ENCODE results near the gene RGS3. TPM values are rescaled to one million over a fixed set of nuclear protein-coding genes. Genes with fewer than 3 reads are reported as not detected.

Gene RGS3
- total RNA-seq, 1 experiment from 2014 or later, result 71.1 TPM

- Mint-ChIP-seq H3K27me3 (ENCODE audit: insufficient read depth, unreplicated experiment) (no peaks in the 10 kb centered on the region), H3K27ac (ENCODE audit: unreplicated experiment) (peak overlapping the region; percentile 79), H3K4me1 (ENCODE audit: low read depth, unreplicated experiment) (peaks cover 22% of the 10 kb centered on the region), H3K4me3 (ENCODE audit: unreplicated experiment) (no peak overlapping the region), H3K9me3 (ENCODE audit: unreplicated experiment) (no peaks in the 10 kb centered on the region), H3K36me3 (ENCODE audit: insufficient read depth, unreplicated experiment) (peaks cover 7% of the 10 kb centered on the region)
- CTCF ChIA-PET, result interaction anchor here (4.1 kb wide), 1 partner anchor 10 kb away, joined by 26 read pairs; no protein-coding TSS in a partner anchor
- Histone ChIP-seq H3K36me3 (ENCODE audit: control insufficient read depth, insufficient read depth, low read length) (no peaks in the 10 kb centered on the region), H3K4me3 (ENCODE audit: low read depth, low read length) (no peak overlapping the region), H3K9me3 (no peaks in the 10 kb centered on the region), H3K4me1 (peaks cover 17% of the 10 kb centered on the region), H3K27me3 (replicated peaks; ENCODE audit: control insufficient read depth, insufficient read depth, low read length) (no peaks in the 10 kb centered on the region)
- no TSS peak for BruUV-seq (replicated peaks)
- intact Hi-C loops (cut with micrococcal nuclease; ENCODE audit: unreplicated experiment), result no loop called here
- no peak for TF ChIP-seq CTCF (IDR thresholded peaks at IDR 0.05; ENCODE audit: insufficient read depth in 1 of 2, low read depth in 1 of 2, low read length in 1 of 2, severe bottlenecking in 1 of 2, unreplicated experiment in 1 of 2)
- no peak for DNase-seq
- POLR2A ChIA-PET, result no interaction called here
These were observed 137.5 kb downstream of the RGS3 start for GRCh38 chr9:113600871-113601614.

- no TSS peak for BruUV-seq (replicated peaks)
- Mint-ChIP-seq H3K27ac (ENCODE audit: unreplicated experiment) (peak overlapping the region; percentile 79), H3K27me3 (ENCODE audit: insufficient read depth, unreplicated experiment) (no peaks in the 10 kb centered on the region), H3K4me3 (ENCODE audit: unreplicated experiment) (no peak overlapping the region), H3K9me3 (ENCODE audit: unreplicated experiment) (no peaks in the 10 kb centered on the region), H3K36me3 (ENCODE audit: insufficient read depth, unreplicated experiment) (peaks cover 7% of the 10 kb centered on the region), H3K4me1 (ENCODE audit: low read depth, unreplicated experiment) (peaks cover 22% of the 10 kb centered on the region)
- no peak for DNase-seq
- CTCF ChIA-PET, result interaction anchor here (1.4 to 4.1 kb wide), 3 partner anchors 11 to 56 kb away, joined by 12 to 26 read pairs (median 16); no protein-coding TSS in a partner anchor
- H3K27me3 ChIP-seq (replicated peaks; ENCODE audit: control insufficient read depth, insufficient read depth, low read length), result no peaks in the 10 kb centered on the region
- TF ChIP-seq CTCF (IDR thresholded peaks at IDR 0.05; ENCODE audit: insufficient read depth in 1 of 2, low read depth in 1 of 2, low read length in 1 of 2, severe bottlenecking in 1 of 2, unreplicated experiment in 1 of 2), result no peak
- H3K36me3 ChIP-seq (ENCODE audit: control insufficient read depth, insufficient read depth, low read length), result no peaks in the 10 kb centered on the region
- peaks cover 17% of the 10 kb centered on the region for H3K4me1 ChIP-seq
- POLR2A ChIA-PET, result interaction anchor here (0.6 to 1.2 kb wide), 2 partner anchors 45 to 64 kb away, joined by 4 to 12 read pairs; no protein-coding TSS in a partner anchor
- H3K4me3 ChIP-seq (ENCODE audit: low read depth, low read length), result no peak overlapping the region
- no peaks in the 10 kb centered on the region for H3K9me3 ChIP-seq
- intact Hi-C loops (cut with micrococcal nuclease; ENCODE audit: unreplicated experiment), result loop anchor here (1.0 to 2.0 kb wide), 2 partner anchors 45 to 54 kb away; no protein-coding TSS in a partner anchor
These were observed 138.1 kb downstream of the RGS3 start for GRCh38 chr9:113601656-113602055.

GRCh38 chr9:113602126-113603047 lies 138.9 kb downstream of the RGS3 start:
- Mint-ChIP-seq H3K9me3 (ENCODE audit: unreplicated experiment) (no peaks in the 10 kb centered on the region), H3K27ac (ENCODE audit: unreplicated experiment) (peak overlapping the region; percentile 79), H3K27me3 (ENCODE audit: insufficient read depth, unreplicated experiment) (no peaks in the 10 kb centered on the region), H3K4me3 (ENCODE audit: unreplicated experiment) (no peak overlapping the region), H3K4me1 (ENCODE audit: low read depth, unreplicated experiment) (peaks cover 22% of the 10 kb centered on the region), H3K36me3 (ENCODE audit: insufficient read depth, unreplicated experiment) (peaks cover 7% of the 10 kb centered on the region)
- ChIA-PET CTCF (interaction anchor here (1.4 to 4.1 kb wide), 4 partner anchors 11 to 156 kb away, joined by 5 to 26 read pairs (median 14); no protein-coding TSS in a partner anchor), POLR2A (interaction anchor here (0.6 to 1.2 kb wide), 2 partner anchors 44 to 65 kb away, joined by 4 to 12 read pairs; no protein-coding TSS in a partner anchor)
- Histone ChIP-seq H3K4me1 (peaks cover 17% of the 10 kb centered on the region), H3K4me3 (ENCODE audit: low read depth, low read length) (no peak overlapping the region), H3K9me3 (no peaks in the 10 kb centered on the region), H3K36me3 (ENCODE audit: control insufficient read depth, insufficient read depth, low read length) (no peaks in the 10 kb centered on the region), H3K27me3 (replicated peaks; ENCODE audit: control insufficient read depth, insufficient read depth, low read length) (no peaks in the 10 kb centered on the region)
- no TSS peak for BruUV-seq (replicated peaks)
- DNase-seq, result peak; percentile 71 to 81
- TF ChIP-seq CTCF (IDR thresholded peaks at IDR 0.05; ENCODE audit: insufficient read depth in 1 of 2, low read depth in 1 of 2, low read length in 1 of 2, severe bottlenecking in 1 of 2, unreplicated experiment in 1 of 2), result no peak
- intact Hi-C loops (cut with micrococcal nuclease; ENCODE audit: unreplicated experiment), result loop anchor here (1.0 to 2.0 kb wide), 3 partner anchors 32 to 53 kb away; no protein-coding TSS in a partner anchor
